Breast epithelium (tissue), 3 donors: Measurements from ENCODE around the gene ZNF763.

Experiments
- POLR2AphosphoS5 ChIP-seq, 3 donors: sonication (generic); formaldehyde crosslinking; IDR thresholded peaks; one replicate each; pipeline ENCODE4 v1.6.1; 2017; ENCODE audit warnings: antibody characterized with exemption in 3 of 3
- TF ChIP-seq, protein P1 (sequence below), 3 donors: fragments of 450-650 bp; IDR thresholded peaks; one replicate each; pipeline ENCODE4 v1.5.1; 2016 to 2017; ENCODE audit warnings: antibody characterized with exemption in 3 of 3, mild to moderate bottlenecking in 3 of 3, moderate library complexity in 3 of 3

DNA sequence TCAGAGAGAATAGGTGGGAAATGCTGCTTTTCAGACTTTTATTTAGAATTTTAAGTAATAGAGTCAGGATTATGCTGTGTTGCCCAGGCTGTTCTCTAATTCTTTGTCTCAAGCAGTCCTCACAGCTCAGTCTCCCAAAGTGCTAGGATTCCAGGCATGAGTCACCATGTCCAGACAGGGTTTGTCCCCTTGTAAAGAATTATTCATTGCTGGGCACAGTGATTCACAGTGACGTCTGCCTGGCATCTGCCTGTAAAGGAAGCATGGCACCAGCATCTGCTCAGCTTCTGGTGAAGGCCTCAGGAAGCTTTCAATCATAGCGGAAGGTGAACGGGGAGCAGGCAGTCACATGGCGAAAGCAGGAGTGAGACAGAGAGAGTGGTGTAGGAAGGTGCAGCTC, 17.7 kb downstream of the ZNF763 start:
- TF ChIP-seq, protein P1, sequence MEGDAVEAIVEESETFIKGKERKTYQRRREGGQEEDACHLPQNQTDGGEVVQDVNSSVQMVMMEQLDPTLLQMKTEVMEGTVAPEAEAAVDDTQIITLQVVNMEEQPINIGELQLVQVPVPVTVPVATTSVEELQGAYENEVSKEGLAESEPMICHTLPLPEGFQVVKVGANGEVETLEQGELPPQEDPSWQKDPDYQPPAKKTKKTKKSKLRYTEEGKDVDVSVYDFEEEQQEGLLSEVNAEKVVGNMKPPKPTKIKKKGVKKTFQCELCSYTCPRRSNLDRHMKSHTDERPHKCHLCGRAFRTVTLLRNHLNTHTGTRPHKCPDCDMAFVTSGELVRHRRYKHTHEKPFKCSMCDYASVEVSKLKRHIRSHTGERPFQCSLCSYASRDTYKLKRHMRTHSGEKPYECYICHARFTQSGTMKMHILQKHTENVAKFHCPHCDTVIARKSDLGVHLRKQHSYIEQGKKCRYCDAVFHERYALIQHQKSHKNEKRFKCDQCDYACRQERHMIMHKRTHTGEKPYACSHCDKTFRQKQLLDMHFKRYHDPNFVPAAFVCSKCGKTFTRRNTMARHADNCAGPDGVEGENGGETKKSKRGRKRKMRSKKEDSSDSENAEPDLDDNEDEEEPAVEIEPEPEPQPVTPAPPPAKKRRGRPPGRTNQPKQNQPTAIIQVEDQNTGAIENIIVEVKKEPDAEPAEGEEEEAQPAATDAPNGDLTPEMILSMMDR (IDR thresholded peaks at IDR 0.05): no peak
- no peak for TF ChIP-seq POLR2AphosphoS5 (IDR thresholded peaks at IDR 0.05)
